GM19324 (cell line): ENCODE results near the gene GBP2.
A peak's percentile ranks its signal among the peaks of the same experiment; 100 is the strongest.
"Not testable (repeated sequence)": the region's sequence is repeated elsewhere in the genome, so short reads cannot be mapped to it uniquely, and the experiment has no call there.

ENCODE experiments used
- ATAC-seq: cut with Tn5 transposase; IDR thresholded peaks from one replicate; pipeline ENCODE4 v1.9.1; 2021; ENCODE audit warnings: mild to moderate bottlenecking, moderate library complexity; ENCODE audit not compliant: unreplicated experiment, low FRiP score

GBP2 gene

GRCh38 chr1:89126602-89127565, 970 bp upstream of the GBP2 start:
- ATAC-seq: not testable (repeated sequence)

DNA sequence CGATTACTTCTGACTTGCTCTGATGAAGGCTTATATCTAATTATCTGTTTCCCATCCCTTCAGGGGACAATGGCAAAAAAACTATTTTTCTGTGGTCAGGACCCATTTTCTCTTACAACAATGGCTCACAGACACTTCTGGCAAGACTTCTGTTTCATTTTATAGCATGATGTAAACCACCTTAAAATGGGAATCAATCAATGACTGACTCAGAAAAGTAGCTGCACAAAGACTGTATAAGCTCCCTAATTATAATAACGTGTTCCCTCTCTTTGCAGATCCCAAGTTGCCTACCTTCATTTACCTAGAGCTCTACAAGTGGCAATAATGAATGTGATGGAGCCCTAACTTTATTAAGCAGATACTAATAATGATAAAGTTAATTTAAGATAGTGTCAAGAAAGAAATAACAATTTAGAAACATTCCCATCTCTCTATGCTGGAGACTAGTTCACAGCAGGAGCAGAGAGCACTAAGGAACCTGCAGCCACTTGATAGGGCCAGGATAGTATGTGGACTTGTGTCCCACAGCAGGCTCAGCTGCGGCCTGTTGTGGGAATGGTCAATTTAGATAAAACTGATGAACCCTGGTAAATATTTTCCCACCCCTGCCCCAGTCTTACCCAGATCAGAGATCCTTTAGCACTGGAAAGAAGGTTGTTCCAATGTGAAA, 538 bp downstream of the GBP2 start:
- ATAC-seq: peak; percentile 32

DNA sequence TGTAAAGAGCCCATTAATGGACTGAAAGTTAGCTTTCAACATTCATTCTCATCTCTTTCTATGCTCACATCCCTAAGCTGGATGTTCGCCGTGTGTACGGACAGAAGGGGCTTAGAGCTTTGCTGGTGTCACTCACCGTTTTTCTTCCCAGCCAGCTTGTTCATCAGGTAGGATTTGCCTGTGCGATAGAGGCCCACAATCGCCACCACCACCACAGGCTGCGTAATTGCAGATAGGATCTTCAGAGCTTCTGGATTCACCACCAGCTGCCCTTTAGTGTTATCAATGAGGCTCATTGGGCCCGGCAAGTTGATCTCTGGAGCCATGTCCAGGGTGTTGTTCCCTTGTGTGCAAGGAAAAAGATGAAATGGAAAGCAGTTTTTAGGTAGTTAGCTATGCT, 4.3 kb downstream of the GBP2 start:
- ATAC-seq: no peak

- ATAC-seq: no peak
These were observed 11.3 kb downstream of the GBP2 start for GRCh38 chr1:89114662-89115061.

GRCh38 chr1:89112871-89113613, 12.9 kb downstream of the GBP2 start:
- ATAC-seq: no peak

- ATAC-seq: no peak
These were observed 21.2 kb downstream of the GBP2 start for GRCh38 chr1:89104687-89105086.

DNA sequence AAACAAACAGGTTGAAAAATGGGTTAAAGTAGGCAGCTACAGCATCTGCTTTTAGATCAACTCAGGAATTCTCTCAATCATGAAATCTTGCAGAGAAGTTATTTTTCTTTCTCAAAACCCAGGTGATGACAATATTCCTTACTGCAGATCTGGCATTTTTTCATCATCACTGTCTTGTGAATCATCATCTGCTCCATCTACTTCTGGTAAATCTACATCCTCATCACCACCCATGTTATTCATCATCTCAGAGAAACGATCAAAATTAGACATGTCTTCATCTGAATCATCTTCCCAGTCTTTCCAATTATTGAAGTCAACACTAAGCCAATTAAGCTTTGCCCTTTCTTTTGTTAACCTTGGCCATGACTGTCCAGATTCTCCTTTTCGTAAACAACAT, 21.8 kb downstream of the GBP2 start:
- no peak for ATAC-seq

GRCh38 chr1:89102021-89102420, 23.9 kb downstream of the GBP2 start:
- ATAC-seq: no peak

- no peak for ATAC-seq
These were observed 25.5 kb downstream of the GBP2 start for GRCh38 chr1:89100412-89100811.

DNA sequence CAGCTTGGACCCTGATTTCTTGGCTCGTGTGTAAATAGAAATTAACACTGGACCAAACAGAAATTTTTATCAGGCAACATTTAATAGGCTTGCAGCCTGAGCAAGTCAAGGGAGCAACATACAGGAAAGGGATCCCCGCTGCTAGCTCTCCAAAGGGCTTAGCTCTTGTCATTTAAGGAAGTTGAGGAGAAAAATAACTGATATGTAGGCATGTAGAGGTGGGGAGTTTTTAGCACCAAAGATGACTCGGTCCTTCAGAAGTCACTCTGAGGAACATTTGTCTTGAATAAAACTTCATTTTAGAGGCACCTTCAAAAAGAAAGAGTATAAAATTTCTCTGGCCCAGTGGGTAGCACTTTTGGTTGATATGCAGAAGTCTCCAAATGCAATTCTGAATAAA, 27.1 kb downstream of the GBP2 start:
- ATAC-seq: no peak

DNA sequence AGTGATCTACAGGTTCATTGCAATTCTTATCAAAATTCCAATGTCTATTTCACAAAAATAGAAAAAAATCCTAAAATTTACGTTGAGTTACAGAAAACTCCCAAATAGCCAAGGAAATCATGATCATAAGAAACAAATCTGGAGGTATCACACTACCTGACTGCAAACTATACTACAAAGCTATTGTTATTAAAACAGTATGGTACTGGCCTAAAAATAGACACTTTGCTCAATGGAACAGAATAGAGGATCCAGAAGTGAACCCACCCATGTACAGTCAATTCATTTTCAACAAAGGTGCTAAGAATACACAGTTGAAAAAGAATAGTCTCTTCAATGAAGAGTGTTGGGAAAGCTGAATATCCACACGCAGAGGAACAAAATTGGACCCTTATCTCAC, 30.2 kb downstream of the GBP2 start:
- no peak for ATAC-seq

- ATAC-seq: no peak
These were observed 36.0 kb downstream of the GBP2 start for GRCh38 chr1:89089962-89090361.

GRCh38 chr1:89088572-89088971, 37.3 kb downstream of the GBP2 start:
- ATAC-seq: no peak

- no peak for ATAC-seq
These were observed 38.7 kb downstream of the GBP2 start for GRCh38 chr1:89087241-89087640.

DNA sequence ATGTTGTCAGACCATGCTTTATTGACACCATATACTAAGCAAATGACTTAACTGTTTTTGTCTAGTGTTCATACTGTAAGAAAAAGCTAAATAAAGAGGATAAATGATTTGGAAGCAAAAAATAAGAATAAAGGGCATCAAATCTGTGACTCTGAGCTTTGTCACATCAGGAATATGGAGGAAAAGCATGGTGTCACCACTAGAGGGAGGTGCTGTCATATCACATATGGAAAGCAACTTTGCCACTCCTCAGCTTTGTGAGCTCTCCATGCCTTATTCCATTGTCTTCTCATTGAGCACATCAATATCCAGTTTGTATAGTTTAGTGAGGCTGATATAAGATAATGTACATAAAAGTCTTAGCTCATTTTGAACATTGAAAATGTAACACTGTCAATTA, 40.1 kb downstream of the GBP2 start:
- ATAC-seq: no peak

DNA sequence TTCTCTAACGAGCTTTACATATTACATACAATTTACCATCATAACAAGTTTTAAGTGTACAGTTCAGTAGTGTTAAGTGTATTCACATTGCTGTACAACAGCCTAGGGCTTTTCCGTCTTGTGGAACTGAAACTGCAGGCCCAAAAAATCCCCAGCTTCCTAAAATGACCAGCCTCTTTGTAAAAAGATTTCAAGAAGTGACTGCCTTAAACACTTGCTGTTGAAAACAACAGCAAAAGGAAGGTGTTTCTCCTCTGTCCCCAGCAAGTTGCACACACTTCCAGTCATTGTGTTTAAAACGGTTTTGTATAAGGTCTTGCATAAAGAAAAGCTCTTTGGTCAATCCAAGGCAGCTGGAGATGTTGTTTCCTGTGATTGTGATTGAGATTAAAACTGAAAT, 44.9 kb downstream of the GBP2 start:
- no peak for ATAC-seq

DNA sequence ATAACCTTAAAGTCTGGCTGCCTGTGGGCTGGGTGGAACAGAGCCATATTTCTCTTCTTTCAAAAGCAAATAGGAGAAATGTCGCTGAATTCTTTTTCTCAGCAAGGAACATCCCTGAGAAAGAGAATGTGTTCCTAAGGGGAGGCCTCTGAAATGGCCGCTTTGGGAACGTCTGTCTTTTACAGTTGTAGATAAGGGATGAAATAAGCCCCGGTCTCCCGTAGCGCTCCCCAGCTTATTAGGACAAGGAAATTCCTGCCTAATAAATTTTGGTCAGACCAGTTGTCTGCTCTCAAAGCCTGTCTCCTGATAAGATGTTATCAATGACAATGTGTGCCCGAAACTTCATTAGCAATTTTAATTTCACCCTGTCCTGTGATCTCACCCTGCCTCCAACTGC, 45.8 kb downstream of the GBP2 start:
- ATAC-seq: not testable (repeated sequence)

DNA sequence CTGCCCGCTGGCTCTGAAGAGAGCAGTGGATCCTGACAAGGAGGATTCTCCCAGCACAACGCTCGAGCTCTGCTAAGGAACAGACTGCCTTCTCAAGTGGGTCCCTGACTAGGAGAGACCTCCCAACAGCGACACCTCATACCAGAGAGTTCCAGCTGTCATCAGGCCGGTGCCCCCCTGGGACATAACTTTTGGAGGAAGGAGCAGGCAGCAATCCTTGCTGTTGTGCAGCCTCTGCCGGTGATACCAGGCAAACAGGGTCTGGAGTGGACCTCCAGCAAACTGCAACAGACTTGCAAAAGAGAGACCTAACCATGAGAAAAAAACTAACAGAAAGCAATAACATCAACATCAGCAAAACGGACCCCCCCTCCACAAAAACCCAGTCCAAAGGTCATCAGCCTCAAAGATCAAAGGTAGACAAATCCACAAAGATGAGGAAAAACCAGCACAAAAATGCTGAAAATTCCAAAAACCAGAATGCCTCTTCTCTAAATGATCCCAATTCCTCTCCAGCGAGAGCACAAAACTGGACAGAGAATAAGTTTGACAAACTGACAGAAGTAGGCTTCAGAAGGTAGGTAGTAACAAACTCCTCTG, 53.3 kb downstream of the GBP2 start:
- not testable (repeated sequence) for ATAC-seq

DNA sequence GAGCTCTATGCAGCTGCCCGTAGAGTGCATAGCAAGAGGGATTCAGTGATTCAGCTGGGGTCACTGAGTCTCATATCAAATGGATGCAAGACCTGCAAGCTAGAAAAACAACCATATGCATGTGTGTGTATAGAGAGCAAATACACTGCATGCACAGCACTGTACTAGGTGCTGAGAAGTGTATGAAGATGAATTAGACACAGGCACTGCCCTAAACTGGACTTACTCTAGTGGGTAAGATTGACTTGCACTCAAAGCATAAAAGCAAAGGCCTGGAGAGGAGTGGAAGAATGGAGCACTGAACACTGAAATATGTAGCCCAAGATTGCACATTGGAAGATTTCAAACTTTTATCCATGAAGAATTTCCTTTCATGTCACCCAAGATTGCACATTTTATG, 55.4 kb downstream of the GBP2 start:
- ATAC-seq: no peak

- no peak for ATAC-seq
These were observed 56.0 kb downstream of the GBP2 start for GRCh38 chr1:89069951-89070350.

DNA sequence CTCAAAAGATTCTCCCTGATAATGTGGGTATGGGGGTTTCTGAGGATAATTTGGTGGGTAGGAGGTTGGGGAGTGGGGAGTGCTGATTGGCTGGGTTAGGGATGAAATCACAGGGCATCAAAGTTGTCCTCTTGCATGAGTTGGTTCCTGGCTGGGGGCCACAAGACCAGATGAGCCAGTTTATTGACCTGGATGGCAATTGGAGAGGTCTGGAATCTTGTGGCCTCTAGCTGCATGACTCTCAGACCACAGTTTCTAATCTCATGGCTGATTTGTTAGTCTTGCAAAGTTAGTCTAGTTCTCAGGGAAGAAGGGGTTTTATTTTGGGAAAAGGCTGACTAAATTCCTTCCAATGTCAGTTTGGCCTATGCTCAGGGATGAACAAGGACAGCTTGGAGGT, 57.6 kb downstream of the GBP2 start:
- ATAC-seq: no peak
